B cell (primary cell): ENCODE results near the gene CPSF4L.

Experiments used
- CTCF ChIP-seq: fragments of 200-600 bp; IDR thresholded peaks from one replicate; pipeline ENCODE4 v1.8.0; 2022; ENCODE audit warnings: antibody characterized with exemption, mild to moderate bottlenecking
- EZH2 ChIP-seq: IDR thresholded peaks from 2 replicates; pipeline ENCODE4 v1.6.1; 2012; ENCODE audit warnings: borderline replicate concordance, low read depth, mild to moderate bottlenecking, moderate library complexity, low read length; ENCODE audit not compliant: insufficient read depth, poor library complexity, severe bottlenecking

- TF ChIP-seq EZH2 (no peak), CTCF (no peak)
Observed at GRCh38 chr17:73300392-73300791, 38.7 kb upstream of the CPSF4L start.
